GM23338 (cell line): ENCODE data around the gene F2RL2. TPM values are rescaled to one million over a fixed set of nuclear protein-coding genes. Genes with fewer than 3 reads are reported as not detected.

Source experiments
- ATAC-seq: fragments of 200-7000 bp; cut with Tn5 transposase; 3 replicates; pipeline ENCODE4 v1.9.1; 2020
- DNase-seq: peaks from one replicate; pipeline ENCODE4 v3.0.0-alpha.2; 2015; ENCODE audit warnings: low spot score
- H2AFZ ChIP-seq: fragments of 200-600 bp; sonication (generic); 2 replicates; pipeline ENCODE4 v1.8.0; 2016; ENCODE audit warnings: antibody characterized with exemption, mild to moderate bottlenecking, moderate library complexity
- H3F3A ChIP-seq: fragments of 200-600 bp; sonication (generic); replicated peaks from 2 replicates; pipeline ENCODE4 v1.8.0; 2017; ENCODE audit warnings: antibody characterized with exemption, mixed run types, low read depth
- H3K27ac ChIP-seq: fragments of 200-600 bp; sonication (generic); 2 replicates; pipeline ENCODE4 v1.6.1; 2016; ENCODE audit warnings: low read depth
- H3K27me3 ChIP-seq: fragments of 200-600 bp; sonication (generic); 2 replicates; pipeline ENCODE4 v1.8.0; 2016; ENCODE audit warnings: mild to moderate bottlenecking, mixed run types, moderate library complexity; ENCODE audit not compliant: insufficient read depth
- H3K36me3 ChIP-seq: fragments of 200-600 bp; sonication (generic); 2 replicates; pipeline ENCODE4 v1.8.0; 2016; ENCODE audit warnings: mild to moderate bottlenecking; ENCODE audit not compliant: insufficient read depth
- H3K4me1 ChIP-seq: fragments of 200-600 bp; sonication (generic); 2 replicates; pipeline ENCODE4 v1.8.0; 2016; ENCODE audit warnings: mild to moderate bottlenecking, moderate library complexity; ENCODE audit not compliant: insufficient read depth
- H3K4me2 ChIP-seq: fragments of 200-600 bp; sonication (generic); 2 replicates; pipeline ENCODE4 v1.7.1; 2017; ENCODE audit warnings: mixed run types
- H3K4me3 ChIP-seq: fragments of 200-600 bp; sonication (generic); 2 replicates; pipeline ENCODE4 v1.6.1; 2016; ENCODE audit warnings: mixed run types
- H3K79me2 ChIP-seq: fragments of 200-600 bp; sonication (generic); replicated peaks from 2 replicates; pipeline ENCODE4 v1.8.0; 2017; ENCODE audit warnings: mild to moderate bottlenecking; ENCODE audit not compliant: insufficient read depth
- H3K9me2 ChIP-seq: fragments of 200-600 bp; sonication (generic); 2 replicates; pipeline ENCODE4 v1.8.0; 2017; ENCODE audit not compliant: insufficient read depth
- H4K20me1 ChIP-seq: fragments of 200-600 bp; sonication (generic); replicated peaks from 2 replicates; pipeline ENCODE4 v1.8.0; 2017; ENCODE audit warnings: mild to moderate bottlenecking; ENCODE audit not compliant: insufficient read depth
- H3K27ac Mint-ChIP-seq: 2 replicates; pipeline ENCODE4 v1.8.0; 2020; ENCODE audit warnings: inconsistent platforms, mild to moderate bottlenecking, moderate library complexity, mixed read lengths
- H3K27me3 Mint-ChIP-seq: 3 replicates; pipeline ENCODE4 v1.8.0; 2022; ENCODE audit warnings: low read depth, mild to moderate bottlenecking, moderate library complexity, mixed read lengths, inconsistent platforms; ENCODE audit not compliant: insufficient read depth, poor library complexity
- H3K36me3 Mint-ChIP-seq: 3 replicates; pipeline ENCODE4 v1.8.0; 2021; ENCODE audit warnings: low read depth, mild to moderate bottlenecking, inconsistent platforms, moderate library complexity, mixed read lengths
- H3K4me1 Mint-ChIP-seq: 3 replicates; pipeline ENCODE4 v1.8.0; 2020; ENCODE audit warnings: mild to moderate bottlenecking, inconsistent platforms, mixed read lengths
- H3K4me3 Mint-ChIP-seq: 3 replicates; pipeline ENCODE4 v1.8.0; 2021; ENCODE audit warnings: moderate library complexity, mild to moderate bottlenecking, inconsistent platforms, mixed read lengths
- H3K9me3 Mint-ChIP-seq: 3 replicates; pipeline ENCODE4 v1.8.0; 2020; ENCODE audit warnings: moderate library complexity, mild to moderate bottlenecking, inconsistent platforms, mixed read lengths
- CREB1 ChIP-seq: fragments of 250-450 bp; sonication (Bioruptor Pico); IDR thresholded peaks from 2 replicates; pipeline ENCODE4 v1.5.0; 2020; ENCODE audit warnings: low read depth, mild to moderate bottlenecking, moderate library complexity
- EZH2 ChIP-seq: fragments of 200-600 bp; sonication (generic); IDR thresholded peaks from one replicate; pipeline ENCODE4 v1.8.0; 2017; ENCODE audit warnings: antibody characterized with exemption, mild to moderate bottlenecking, low read depth; ENCODE audit not compliant: unreplicated experiment
- EZH2phosphoT487 ChIP-seq: fragments of 200-600 bp; sonication (generic); IDR thresholded peaks from one replicate; pipeline ENCODE4 v1.8.1; 2018; ENCODE audit warnings: antibody characterized with exemption; ENCODE audit not compliant: unreplicated experiment
- JUNB ChIP-seq: IDR thresholded peaks from one replicate; pipeline ENCODE4 v1.6.1; 2016; ENCODE audit warnings: antibody characterized with exemption; ENCODE audit not compliant: unreplicated experiment
- NANOG ChIP-seq: IDR thresholded peaks from 2 replicates; pipeline ENCODE4 v1.6.1; 2016; ENCODE audit warnings: antibody characterized with exemption, borderline replicate concordance
- POLR2AphosphoS5 ChIP-seq: IDR thresholded peaks from 2 replicates; pipeline ENCODE4 v1.6.1; 2016; ENCODE audit warnings: antibody characterized with exemption, low read depth
- STAT1 ChIP-seq: IDR thresholded peaks from one replicate; pipeline ENCODE4 v1.6.1; 2016; ENCODE audit warnings: antibody characterized with exemption; ENCODE audit not compliant: unreplicated experiment
- ZNF114 ChIP-seq: fragments of 250-450 bp; sonication (Bioruptor Pico); IDR thresholded peaks from 2 replicates; pipeline ENCODE4 v1.5.0; 2020; ENCODE audit warnings: mild to moderate bottlenecking, moderate library complexity
- ZNF331 ChIP-seq: fragments of 250-450 bp; sonication (Bioruptor Pico); IDR thresholded peaks from 2 replicates; pipeline ENCODE4 v1.5.0; 2020; ENCODE audit warnings: low read depth, mild to moderate bottlenecking, moderate library complexity
- polyA plus RNA-seq: library from polyadenylated mRNA; unstranded; fragments of >200 nt; fragmentation: Nextera tagmentation; extraction: Ambion mirVana; gene quantifications from 2 replicates; pipeline ENCODE4 v1.2.1, GENCODE V29; 2016
- total RNA-seq: library from RNA; depleted of rRNA; stranded (reverse); fragments of >200 nt; shearing (Covaris generic); gene quantifications from 2 replicates; pipeline ENCODE4 v1.2.3, GENCODE V29; 2014
- TF ChIP-seq, protein P1 (sequence below): IDR thresholded peaks from 2 replicates; pipeline ENCODE4 v1.6.1; 2016; ENCODE audit warnings: antibody characterized with exemption
- TF ChIP-seq, protein P2 (sequence below): fragments of 250-450 bp; sonication (Bioruptor Pico); IDR thresholded peaks from 2 replicates; pipeline ENCODE4 v1.5.0; 2020; ENCODE audit warnings: mild to moderate bottlenecking, moderate library complexity
- TF ChIP-seq, protein P3 (sequence below), 2 experiments: fragments of 200-600 bp in 1 of 2; sonication (generic) in 1 of 2; conservative IDR thresholded peaks; 2 replicates each; pipeline versions ENCODE4 v1.5.1 to v1.6.1; 2016 to 2017; ENCODE audit warnings: antibody characterized with exemption in 2 of 2, low read depth in 2 of 2, mild to moderate bottlenecking in 2 of 2, moderate library complexity in 1 of 2
- TF ChIP-seq, protein P4 (sequence below): IDR thresholded peaks from one replicate; pipeline ENCODE4 v1.6.1; 2018; ENCODE audit warnings: antibody characterized with exemption; ENCODE audit not compliant: unreplicated experiment

F2RL2 gene
- total and polyA plus RNA-seq, 2 experiments from 2014 or later: 0.42 to 0.70 TPM

DNA sequence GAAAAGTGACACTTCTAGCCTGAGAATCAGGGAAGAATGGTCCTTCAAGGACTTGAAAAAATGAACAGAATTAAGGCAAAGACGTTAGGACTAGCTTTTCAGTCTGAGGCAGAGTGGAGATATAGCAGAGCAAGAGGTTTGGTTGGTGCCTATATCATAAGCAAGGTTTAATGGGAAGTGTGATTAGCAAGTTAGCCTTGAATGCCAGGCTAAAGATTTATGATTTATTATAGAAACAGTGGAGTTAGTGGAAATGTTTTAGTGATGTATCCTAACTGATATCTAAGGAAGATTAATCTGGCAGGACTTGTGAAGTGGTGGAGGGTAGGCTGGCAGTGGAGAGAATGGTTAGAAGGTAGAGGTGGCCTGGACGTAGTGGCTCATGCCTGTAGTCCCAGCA lies 7.0 kb downstream of the F2RL2 start:
- H2AFZ ChIP-seq: no peak overlapping the region
- Mint-ChIP-seq H3K27me3 (no peaks in the 10 kb centered on the region), H3K4me3 (no peak overlapping the region), H3K9me3 (no peaks in the 10 kb centered on the region; the same call in 2 of the 3 replicates), H3K4me1 (peaks cover 9% of the 10 kb centered on the region; the same call in 2 of the 3 replicates), H3K36me3 (no peaks in the 10 kb centered on the region; the same call in 2 of the 3 replicates), H3K27ac (no peak overlapping the region)
- H3K4me1 ChIP-seq: peaks cover 3% of the 10 kb centered on the region; the same call in 1 of the 2 replicates
- no peaks in the 10 kb centered on the region for H3F3A ChIP-seq
- H3K36me3 ChIP-seq: no peaks in the 10 kb centered on the region; the same call in 1 of the 2 replicates
- no peak overlapping the region for H3K27ac ChIP-seq
- no peaks in the 10 kb centered on the region for H3K27me3 ChIP-seq
- H4K20me1 ChIP-seq: no peaks in the 10 kb centered on the region
- ATAC-seq (no peak), DNase-seq (no peak)
- no peaks in the 10 kb centered on the region for H3K9me2 ChIP-seq
- TF ChIP-seq, protein P1, sequence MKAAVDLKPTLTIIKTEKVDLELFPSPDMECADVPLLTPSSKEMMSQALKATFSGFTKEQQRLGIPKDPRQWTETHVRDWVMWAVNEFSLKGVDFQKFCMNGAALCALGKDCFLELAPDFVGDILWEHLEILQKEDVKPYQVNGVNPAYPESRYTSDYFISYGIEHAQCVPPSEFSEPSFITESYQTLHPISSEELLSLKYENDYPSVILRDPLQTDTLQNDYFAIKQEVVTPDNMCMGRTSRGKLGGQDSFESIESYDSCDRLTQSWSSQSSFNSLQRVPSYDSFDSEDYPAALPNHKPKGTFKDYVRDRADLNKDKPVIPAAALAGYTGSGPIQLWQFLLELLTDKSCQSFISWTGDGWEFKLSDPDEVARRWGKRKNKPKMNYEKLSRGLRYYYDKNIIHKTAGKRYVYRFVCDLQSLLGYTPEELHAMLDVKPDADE: no peak
- TF ChIP-seq ZNF114 (CRISPR knock-in tag): no peak
- no peak for TF ChIP-seq NANOG
- TF ChIP-seq, protein P2, sequence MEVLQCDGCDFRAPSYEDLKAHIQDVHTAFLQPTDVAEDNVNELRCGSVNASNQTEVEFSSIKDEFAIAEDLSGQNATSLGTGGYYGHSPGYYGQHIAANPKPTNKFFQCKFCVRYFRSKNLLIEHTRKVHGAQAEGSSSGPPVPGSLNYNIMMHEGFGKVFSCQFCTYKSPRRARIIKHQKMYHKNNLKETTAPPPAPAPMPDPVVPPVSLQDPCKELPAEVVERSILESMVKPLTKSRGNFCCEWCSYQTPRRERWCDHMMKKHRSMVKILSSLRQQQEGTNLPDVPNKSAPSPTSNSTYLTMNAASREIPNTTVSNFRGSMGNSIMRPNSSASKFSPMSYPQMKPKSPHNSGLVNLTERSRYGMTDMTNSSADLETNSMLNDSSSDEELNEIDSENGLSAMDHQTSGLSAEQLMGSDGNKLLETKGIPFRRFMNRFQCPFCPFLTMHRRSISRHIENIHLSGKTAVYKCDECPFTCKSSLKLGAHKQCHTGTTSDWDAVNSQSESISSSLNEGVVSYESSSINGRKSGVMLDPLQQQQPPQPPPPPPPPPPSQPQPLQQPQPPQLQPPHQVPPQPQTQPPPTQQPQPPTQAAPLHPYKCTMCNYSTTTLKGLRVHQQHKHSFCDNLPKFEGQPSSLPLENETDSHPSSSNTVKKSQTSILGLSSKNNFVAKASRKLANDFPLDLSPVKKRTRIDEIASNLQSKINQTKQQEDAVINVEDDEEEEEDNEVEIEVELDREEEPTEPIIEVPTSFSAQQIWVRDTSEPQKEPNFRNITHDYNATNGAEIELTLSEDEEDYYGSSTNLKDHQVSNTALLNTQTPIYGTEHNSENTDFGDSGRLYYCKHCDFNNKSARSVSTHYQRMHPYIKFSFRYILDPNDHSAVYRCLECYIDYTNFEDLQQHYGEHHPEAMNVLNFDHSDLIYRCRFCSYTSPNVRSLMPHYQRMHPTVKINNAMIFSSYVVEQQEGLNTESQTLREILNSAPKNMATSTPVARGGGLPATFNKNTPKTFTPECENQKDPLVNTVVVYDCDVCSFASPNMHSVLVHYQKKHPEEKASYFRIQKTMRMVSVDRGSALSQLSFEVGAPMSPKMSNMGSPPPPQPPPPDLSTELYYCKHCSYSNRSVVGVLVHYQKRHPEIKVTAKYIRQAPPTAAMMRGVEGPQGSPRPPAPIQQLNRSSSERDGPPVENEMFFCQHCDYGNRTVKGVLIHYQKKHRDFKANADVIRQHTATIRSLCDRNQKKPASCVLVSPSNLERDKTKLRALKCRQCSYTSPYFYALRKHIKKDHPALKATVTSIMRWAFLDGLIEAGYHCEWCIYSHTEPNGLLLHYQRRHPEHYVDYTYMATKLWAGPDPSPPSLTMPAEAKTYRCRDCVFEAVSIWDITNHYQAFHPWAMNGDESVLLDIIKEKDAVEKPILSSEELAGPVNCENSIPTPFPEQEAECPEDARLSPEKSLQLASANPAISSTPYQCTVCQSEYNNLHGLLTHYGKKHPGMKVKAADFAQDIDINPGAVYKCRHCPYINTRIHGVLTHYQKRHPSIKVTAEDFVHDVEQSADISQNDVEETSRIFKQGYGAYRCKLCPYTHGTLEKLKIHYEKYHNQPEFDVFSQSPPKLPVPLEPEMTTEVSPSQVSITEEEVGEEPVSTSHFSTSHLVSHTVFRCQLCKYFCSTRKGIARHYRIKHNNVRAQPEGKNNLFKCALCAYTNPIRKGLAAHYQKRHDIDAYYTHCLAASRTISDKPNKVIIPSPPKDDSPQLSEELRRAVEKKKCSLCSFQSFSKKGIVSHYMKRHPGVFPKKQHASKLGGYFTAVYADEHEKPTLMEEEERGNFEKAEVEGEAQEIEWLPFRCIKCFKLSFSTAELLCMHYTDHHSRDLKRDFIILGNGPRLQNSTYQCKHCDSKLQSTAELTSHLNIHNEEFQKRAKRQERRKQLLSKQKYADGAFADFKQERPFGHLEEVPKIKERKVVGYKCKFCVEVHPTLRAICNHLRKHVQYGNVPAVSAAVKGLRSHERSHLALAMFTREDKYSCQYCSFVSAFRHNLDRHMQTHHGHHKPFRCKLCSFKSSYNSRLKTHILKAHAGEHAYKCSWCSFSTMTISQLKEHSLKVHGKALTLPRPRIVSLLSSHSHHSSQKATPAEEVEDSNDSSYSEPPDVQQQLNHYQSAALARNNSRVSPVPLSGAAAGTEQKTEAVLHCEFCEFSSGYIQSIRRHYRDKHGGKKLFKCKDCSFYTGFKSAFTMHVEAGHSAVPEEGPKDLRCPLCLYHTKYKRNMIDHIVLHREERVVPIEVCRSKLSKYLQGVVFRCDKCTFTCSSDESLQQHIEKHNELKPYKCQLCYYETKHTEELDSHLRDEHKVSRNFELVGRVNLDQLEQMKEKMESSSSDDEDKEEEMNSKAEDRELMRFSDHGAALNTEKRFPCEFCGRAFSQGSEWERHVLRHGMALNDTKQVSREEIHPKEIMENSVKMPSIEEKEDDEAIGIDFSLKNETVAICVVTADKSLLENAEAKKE (CRISPR knock-in tag): no peak
- TF ChIP-seq, protein P3, sequence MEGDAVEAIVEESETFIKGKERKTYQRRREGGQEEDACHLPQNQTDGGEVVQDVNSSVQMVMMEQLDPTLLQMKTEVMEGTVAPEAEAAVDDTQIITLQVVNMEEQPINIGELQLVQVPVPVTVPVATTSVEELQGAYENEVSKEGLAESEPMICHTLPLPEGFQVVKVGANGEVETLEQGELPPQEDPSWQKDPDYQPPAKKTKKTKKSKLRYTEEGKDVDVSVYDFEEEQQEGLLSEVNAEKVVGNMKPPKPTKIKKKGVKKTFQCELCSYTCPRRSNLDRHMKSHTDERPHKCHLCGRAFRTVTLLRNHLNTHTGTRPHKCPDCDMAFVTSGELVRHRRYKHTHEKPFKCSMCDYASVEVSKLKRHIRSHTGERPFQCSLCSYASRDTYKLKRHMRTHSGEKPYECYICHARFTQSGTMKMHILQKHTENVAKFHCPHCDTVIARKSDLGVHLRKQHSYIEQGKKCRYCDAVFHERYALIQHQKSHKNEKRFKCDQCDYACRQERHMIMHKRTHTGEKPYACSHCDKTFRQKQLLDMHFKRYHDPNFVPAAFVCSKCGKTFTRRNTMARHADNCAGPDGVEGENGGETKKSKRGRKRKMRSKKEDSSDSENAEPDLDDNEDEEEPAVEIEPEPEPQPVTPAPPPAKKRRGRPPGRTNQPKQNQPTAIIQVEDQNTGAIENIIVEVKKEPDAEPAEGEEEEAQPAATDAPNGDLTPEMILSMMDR (conservative IDR thresholded peaks at IDR 0.05; ENCODE audit: low read depth in 2 of 2): no peak
- no peak for TF ChIP-seq JUNB
- no peak for TF ChIP-seq POLR2AphosphoS5
- no peak for TF ChIP-seq CREB1
- TF ChIP-seq STAT1: no peak
- TF ChIP-seq EZH2phosphoT487: no peak
- no peak for TF ChIP-seq EZH2
- TF ChIP-seq ZNF331: no peak
- TF ChIP-seq, protein P4, sequence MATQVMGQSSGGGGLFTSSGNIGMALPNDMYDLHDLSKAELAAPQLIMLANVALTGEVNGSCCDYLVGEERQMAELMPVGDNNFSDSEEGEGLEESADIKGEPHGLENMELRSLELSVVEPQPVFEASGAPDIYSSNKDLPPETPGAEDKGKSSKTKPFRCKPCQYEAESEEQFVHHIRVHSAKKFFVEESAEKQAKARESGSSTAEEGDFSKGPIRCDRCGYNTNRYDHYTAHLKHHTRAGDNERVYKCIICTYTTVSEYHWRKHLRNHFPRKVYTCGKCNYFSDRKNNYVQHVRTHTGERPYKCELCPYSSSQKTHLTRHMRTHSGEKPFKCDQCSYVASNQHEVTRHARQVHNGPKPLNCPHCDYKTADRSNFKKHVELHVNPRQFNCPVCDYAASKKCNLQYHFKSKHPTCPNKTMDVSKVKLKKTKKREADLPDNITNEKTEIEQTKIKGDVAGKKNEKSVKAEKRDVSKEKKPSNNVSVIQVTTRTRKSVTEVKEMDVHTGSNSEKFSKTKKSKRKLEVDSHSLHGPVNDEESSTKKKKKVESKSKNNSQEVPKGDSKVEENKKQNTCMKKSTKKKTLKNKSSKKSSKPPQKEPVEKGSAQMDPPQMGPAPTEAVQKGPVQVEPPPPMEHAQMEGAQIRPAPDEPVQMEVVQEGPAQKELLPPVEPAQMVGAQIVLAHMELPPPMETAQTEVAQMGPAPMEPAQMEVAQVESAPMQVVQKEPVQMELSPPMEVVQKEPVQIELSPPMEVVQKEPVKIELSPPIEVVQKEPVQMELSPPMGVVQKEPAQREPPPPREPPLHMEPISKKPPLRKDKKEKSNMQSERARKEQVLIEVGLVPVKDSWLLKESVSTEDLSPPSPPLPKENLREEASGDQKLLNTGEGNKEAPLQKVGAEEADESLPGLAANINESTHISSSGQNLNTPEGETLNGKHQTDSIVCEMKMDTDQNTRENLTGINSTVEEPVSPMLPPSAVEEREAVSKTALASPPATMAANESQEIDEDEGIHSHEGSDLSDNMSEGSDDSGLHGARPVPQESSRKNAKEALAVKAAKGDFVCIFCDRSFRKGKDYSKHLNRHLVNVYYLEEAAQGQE: no peak
- no peak overlapping the region for H3K4me3 ChIP-seq
- H3K4me2 ChIP-seq: no peak overlapping the region
- H3K79me2 ChIP-seq: no peaks in the 10 kb centered on the region
